H9 (cell line): Measurements from ENCODE around the gene NUAK2. TPM values are rescaled to one million over a fixed set of nuclear protein-coding genes. Genes with fewer than 3 reads are reported as not detected.

Experiments
- DNase-seq: peaks from one replicate; pipeline ENCODE4 v3.0.0-alpha.2; 2017
- H2AFZ ChIP-seq: one replicate; pipeline ENCODE4 v1.6.1; 2013; ENCODE audit warnings: mild to moderate bottlenecking, low read length, control low read depth, moderate library complexity
- H2AK5ac ChIP-seq: 2 replicates; pipeline ENCODE4 v1.6.1; 2013; ENCODE audit warnings: low read length, control low read depth, mixed read lengths; ENCODE audit not compliant: insufficient read length
- H2BK120ac ChIP-seq: one replicate; pipeline ENCODE4 v1.6.1; 2013; ENCODE audit warnings: low read depth, mild to moderate bottlenecking, low read length, control low read depth, inconsistent platforms; ENCODE audit not compliant: poor library complexity, severe bottlenecking
- H2BK12ac ChIP-seq: 2 replicates; pipeline ENCODE4 v1.6.1; 2013; ENCODE audit warnings: low read length, control low read depth, mixed read lengths, low read depth; ENCODE audit not compliant: insufficient read length
- H2BK15ac ChIP-seq: 2 replicates; pipeline ENCODE4 v1.6.1; 2013; ENCODE audit warnings: low read depth, low read length, control low read depth
- H2BK20ac ChIP-seq: one replicate; pipeline ENCODE4 v1.6.1; 2013; ENCODE audit warnings: low read depth, mild to moderate bottlenecking, low read length, control low read depth, inconsistent platforms; ENCODE audit not compliant: poor library complexity, severe bottlenecking
- H2BK5ac ChIP-seq: 2 replicates; pipeline ENCODE4 v1.6.1; 2013; ENCODE audit warnings: low read length, control low read depth, mixed read lengths; ENCODE audit not compliant: insufficient read length
- H3K14ac ChIP-seq: 2 replicates; pipeline ENCODE4 v1.6.1; 2013; ENCODE audit warnings: low read length, control low read depth; ENCODE audit not compliant: insufficient read depth
- H3K18ac ChIP-seq: 2 replicates; pipeline ENCODE4 v1.6.1; 2013; ENCODE audit warnings: low read depth, mild to moderate bottlenecking, mixed read lengths, low read length, control low read depth; ENCODE audit not compliant: insufficient read length
- H3K23ac ChIP-seq: 2 replicates; pipeline ENCODE4 v1.6.1; 2013; ENCODE audit warnings: low read length, control low read depth, mixed read lengths, low read depth; ENCODE audit not compliant: insufficient read length
- H3K23me2 ChIP-seq: 2 replicates; pipeline ENCODE4 v1.6.1; 2013; ENCODE audit warnings: low read depth, mild to moderate bottlenecking, mixed read lengths, low read length, control low read depth; ENCODE audit not compliant: insufficient read length, poor library complexity, severe bottlenecking
- H3K27ac ChIP-seq: 2 replicates; pipeline ENCODE4 v1.5.1; 2013; ENCODE audit warnings: low read length, control low read depth, mixed read lengths, low read depth; ENCODE audit not compliant: insufficient read length
- H3K27me3 ChIP-seq: 2 replicates; pipeline ENCODE4 v1.6.1; 2013; ENCODE audit warnings: low read length, control low read depth, inconsistent platforms; ENCODE audit not compliant: insufficient read depth
- H3K4ac ChIP-seq: 2 replicates; pipeline ENCODE4 v1.6.1; 2013; ENCODE audit warnings: low read depth, mild to moderate bottlenecking, control low read depth, inconsistent platforms, low read length, moderate library complexity
- H3K4me1 ChIP-seq: 2 replicates; pipeline ENCODE4 v1.6.1; 2013; ENCODE audit warnings: low read length, control low read depth, inconsistent platforms; ENCODE audit not compliant: insufficient read depth
- H3K4me2 ChIP-seq: 2 replicates; pipeline ENCODE4 v1.6.1; 2013; ENCODE audit warnings: low read length, control low read depth, mixed read lengths; ENCODE audit not compliant: insufficient read length, insufficient read depth
- H3K56ac ChIP-seq: 2 replicates; pipeline ENCODE4 v1.6.1; 2013; ENCODE audit warnings: low read depth, mild to moderate bottlenecking, mixed read lengths, low read length, control low read depth; ENCODE audit not compliant: insufficient read length
- H3K79me1 ChIP-seq: 2 replicates; pipeline ENCODE4 v1.6.1; 2013; ENCODE audit warnings: low read depth, mild to moderate bottlenecking, moderate library complexity, low read length, control low read depth, inconsistent platforms; ENCODE audit not compliant: insufficient read depth, poor library complexity, severe bottlenecking
- H3K79me2 ChIP-seq: 2 replicates; pipeline ENCODE4 v1.6.1; 2013; ENCODE audit warnings: low read length, control low read depth, inconsistent platforms; ENCODE audit not compliant: insufficient read depth
- H3K9ac ChIP-seq: 2 replicates; pipeline ENCODE4 v1.6.1; 2013; ENCODE audit warnings: low read length, control low read depth, mixed read lengths; ENCODE audit not compliant: insufficient read length; ENCODE audit errors: extremely low read depth
- H3K9me3 ChIP-seq: one replicate; pipeline ENCODE4 v1.6.1; 2013; ENCODE audit warnings: low read depth, low read length, inconsistent platforms; ENCODE audit not compliant: control insufficient read depth
- H3T11ph ChIP-seq: one replicate; pipeline ENCODE4 v1.6.1; 2013; ENCODE audit warnings: mild to moderate bottlenecking, low read length, control low read depth, inconsistent platforms
- H4K20me1 ChIP-seq: one replicate; pipeline ENCODE4 v1.6.1; 2013; ENCODE audit not compliant: control insufficient read depth, insufficient read length, insufficient read depth
- H4K5ac ChIP-seq: 2 replicates; pipeline ENCODE4 v1.6.1; 2013; ENCODE audit warnings: low read depth, mild to moderate bottlenecking, mixed read lengths, low read length, control low read depth; ENCODE audit not compliant: insufficient read length
- H4K8ac ChIP-seq: replicated peaks from 2 replicates; pipeline ENCODE4 v1.6.1; 2013; ENCODE audit warnings: low read length, control low read depth, mixed read lengths, low read depth; ENCODE audit not compliant: insufficient read length
- H4K91ac ChIP-seq: 2 replicates; pipeline ENCODE4 v1.6.1; 2013; ENCODE audit warnings: low read depth, mild to moderate bottlenecking, moderate library complexity, mixed read lengths, low read length, control low read depth; ENCODE audit not compliant: insufficient read length
- H3K27ac Mint-ChIP-seq, 3 experiments: 2 replicates in 2 of 3; 3 replicates in 1 of 3; pipeline ENCODE4 v1.8.0; 2020 to 2021; ENCODE audit warnings: mixed read lengths in 3 of 3, mild to moderate bottlenecking in 1 of 3, moderate library complexity in 1 of 3
- H3K27me3 Mint-ChIP-seq: 2 replicates; pipeline ENCODE4 v1.8.0; 2021; ENCODE audit warnings: low read depth, mild to moderate bottlenecking, moderate library complexity, mixed read lengths
- H3K36me3 Mint-ChIP-seq, 3 experiments: 2 replicates in 2 of 3; 3 replicates in 1 of 3; pipeline ENCODE4 v1.8.0; 2020 to 2021; ENCODE audit warnings: low read depth in 3 of 3, mixed read lengths in 3 of 3; ENCODE audit not compliant: insufficient read depth in 1 of 3
- H3K4me1 Mint-ChIP-seq, 2 experiments: 2 replicates each; pipeline ENCODE4 v1.8.0; 2020; ENCODE audit warnings: mixed read lengths in 2 of 2
- H3K4me3 Mint-ChIP-seq, 2 experiments: 2 replicates in 1 of 2; 3 replicates in 1 of 2; pipeline ENCODE4 v1.8.0; 2020 to 2021; ENCODE audit warnings: mild to moderate bottlenecking in 2 of 2, mixed read lengths in 2 of 2, moderate library complexity in 1 of 2
- H3K9me3 Mint-ChIP-seq, 2 experiments: 2 replicates in 1 of 2; 3 replicates in 1 of 2; pipeline ENCODE4 v1.8.0; 2020; ENCODE audit warnings: mild to moderate bottlenecking in 2 of 2, mixed read lengths in 2 of 2, moderate library complexity in 1 of 2
- WGBS: extraction: QIAGEN DNeasy Blood & Tissue Kit; methylation state at CpG from one replicate; pipeline ENCODE4 v1.1.7; 2013; ENCODE audit warnings: missing lambda C conversion rate, low lambda C conversion rate, mixed read lengths; ENCODE audit not compliant: insufficient read length; ENCODE audit errors: extremely low coverage; 5-methylcytosine and 5-hydroxymethylcytosine counted together
- total RNA-seq: library from RNA; stranded (reverse); gene quantifications from 2 replicates; pipeline ENCODE4 v1.2.1, GENCODE V29; 2021
- TF ChIP-seq, protein P1 (sequence below): fragments of 200-600 bp; sonication (generic); conservative IDR thresholded peaks from 3 replicates; pipeline ENCODE4 v1.8.0; 2021; ENCODE audit warnings: antibody characterized with exemption, mild to moderate bottlenecking

The NUAK2 gene
- total RNA-seq, 1 experiment from 2014 or later, result 15.4 TPM

DNA sequence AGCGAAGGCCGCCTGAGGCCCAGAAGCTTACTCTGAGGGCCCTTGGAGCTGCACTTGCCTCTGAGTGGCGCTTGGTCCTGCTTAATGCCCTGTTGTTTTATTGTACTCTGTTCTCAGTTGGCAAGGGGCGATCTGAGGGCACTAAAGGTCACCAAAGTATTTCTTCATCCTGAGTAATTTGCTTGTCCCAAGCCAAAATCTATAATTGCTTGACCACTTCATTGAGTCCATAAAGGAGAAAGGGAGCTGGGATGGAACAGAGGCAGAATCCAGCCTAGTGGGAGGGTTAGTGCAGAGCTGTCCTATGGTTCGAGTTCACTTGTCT, 376 bp upstream of the NUAK2 start:
- Histone ChIP-seq H2AK5ac (no peak overlapping the region), H2BK5ac (no peak overlapping the region), H3K14ac (no peak overlapping the region), H3K56ac (no peak overlapping the region), H2BK20ac (no peak overlapping the region), H2BK12ac (no peak overlapping the region), H3K27me3 (no peaks in the 10 kb centered on the region), H3K9ac (no peak overlapping the region), H4K20me1 (no peaks in the 10 kb centered on the region), H2BK15ac (no peak overlapping the region), H4K5ac (no peak overlapping the region), H3K23me2 (peaks cover 12% of the 10 kb centered on the region), H3K4me2 (no peak overlapping the region), H3K18ac (no peak overlapping the region), H3K9me3 (no peaks in the 10 kb centered on the region), H2BK120ac (no peak overlapping the region), H4K8ac (no peak overlapping the region), H3T11ph (no peak overlapping the region), H2AFZ (no peak overlapping the region), H3K79me2 (peaks cover 32% of the 10 kb centered on the region; the same call in 1 of the 2 replicates), H3K27ac (no peak overlapping the region), H3K23ac (no peak overlapping the region), H3K4me1 (peaks cover 29% of the 10 kb centered on the region), H3K4ac (no peak overlapping the region), H3K79me1 (no peaks in the 10 kb centered on the region), H4K91ac (no peak overlapping the region)
- peaks cover 5 to 30% (median 21%) of the 10 kb centered on the region in 3 experiments for H3K36me3 Mint-ChIP-seq
- peaks cover 54 to 58% of the 10 kb centered on the region in 2 experiments for H3K4me1 Mint-ChIP-seq
- H3K27ac Mint-ChIP-seq, result no peak overlapping the region
- H3K4me3 Mint-ChIP-seq, result peak overlapping the region in 1 of 2 experiments; percentile 91; a peak in 3 of 5 replicates
- TF ChIP-seq, protein P1, sequence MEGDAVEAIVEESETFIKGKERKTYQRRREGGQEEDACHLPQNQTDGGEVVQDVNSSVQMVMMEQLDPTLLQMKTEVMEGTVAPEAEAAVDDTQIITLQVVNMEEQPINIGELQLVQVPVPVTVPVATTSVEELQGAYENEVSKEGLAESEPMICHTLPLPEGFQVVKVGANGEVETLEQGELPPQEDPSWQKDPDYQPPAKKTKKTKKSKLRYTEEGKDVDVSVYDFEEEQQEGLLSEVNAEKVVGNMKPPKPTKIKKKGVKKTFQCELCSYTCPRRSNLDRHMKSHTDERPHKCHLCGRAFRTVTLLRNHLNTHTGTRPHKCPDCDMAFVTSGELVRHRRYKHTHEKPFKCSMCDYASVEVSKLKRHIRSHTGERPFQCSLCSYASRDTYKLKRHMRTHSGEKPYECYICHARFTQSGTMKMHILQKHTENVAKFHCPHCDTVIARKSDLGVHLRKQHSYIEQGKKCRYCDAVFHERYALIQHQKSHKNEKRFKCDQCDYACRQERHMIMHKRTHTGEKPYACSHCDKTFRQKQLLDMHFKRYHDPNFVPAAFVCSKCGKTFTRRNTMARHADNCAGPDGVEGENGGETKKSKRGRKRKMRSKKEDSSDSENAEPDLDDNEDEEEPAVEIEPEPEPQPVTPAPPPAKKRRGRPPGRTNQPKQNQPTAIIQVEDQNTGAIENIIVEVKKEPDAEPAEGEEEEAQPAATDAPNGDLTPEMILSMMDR, result no peak
- peaks cover 8% of the 10 kb centered on the region; the same call in 1 of the 2 replicates for H3K27me3 Mint-ChIP-seq
- no CpG with 5 or more reads among the region's 5 CpGs for WGBS
- DNase-seq, result no peak
- H3K9me3 Mint-ChIP-seq, result peaks cover 0 to 6% of the 10 kb centered on the region in 2 experiments; a peak in 2 of 5 replicates
